Upper lobe of left lung (tissue), 4 donors: ENCODE data around the gene BRI3BP.

Experiments used
- EP300 ChIP-seq, 4 donors: sonication (generic); formaldehyde crosslinking; IDR thresholded peaks; one replicate each; pipeline ENCODE4 v1.5.1; 2017; ENCODE audit warnings: antibody characterized with exemption in 4 of 4, control low read depth in 2 of 4
- TF ChIP-seq, protein P1 (sequence below), 6 experiments: fragments of 450-650 bp in 4 of 6; fragments of 200-600 bp in 2 of 6; sonication (generic) in 2 of 6; IDR thresholded peaks; one replicate each; pipeline ENCODE4 v1.5.1; 2016 to 2019; ENCODE audit warnings: antibody characterized with exemption in 6 of 6

DNA sequence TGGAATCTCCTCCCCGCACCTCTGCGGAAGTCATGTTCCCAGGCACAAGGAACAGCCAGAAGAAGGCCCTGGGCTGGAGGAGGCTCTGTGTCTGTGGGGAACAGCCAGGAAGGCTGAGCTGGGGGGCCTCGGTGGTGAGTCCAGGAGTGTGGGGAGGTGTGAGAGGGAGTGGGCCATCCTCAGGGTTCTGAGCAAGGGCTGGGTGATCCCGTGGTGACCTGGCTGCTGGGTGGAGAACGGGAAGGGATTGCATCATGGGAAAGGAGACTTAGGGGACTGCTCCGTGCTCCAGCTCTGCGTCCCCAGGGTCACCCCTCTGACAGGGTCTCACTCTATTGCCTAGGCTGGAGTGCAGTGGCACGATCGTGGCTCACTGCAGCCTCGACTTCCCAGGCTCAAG lies 85.6 kb downstream of the BRI3BP start:
- TF ChIP-seq, protein P1, sequence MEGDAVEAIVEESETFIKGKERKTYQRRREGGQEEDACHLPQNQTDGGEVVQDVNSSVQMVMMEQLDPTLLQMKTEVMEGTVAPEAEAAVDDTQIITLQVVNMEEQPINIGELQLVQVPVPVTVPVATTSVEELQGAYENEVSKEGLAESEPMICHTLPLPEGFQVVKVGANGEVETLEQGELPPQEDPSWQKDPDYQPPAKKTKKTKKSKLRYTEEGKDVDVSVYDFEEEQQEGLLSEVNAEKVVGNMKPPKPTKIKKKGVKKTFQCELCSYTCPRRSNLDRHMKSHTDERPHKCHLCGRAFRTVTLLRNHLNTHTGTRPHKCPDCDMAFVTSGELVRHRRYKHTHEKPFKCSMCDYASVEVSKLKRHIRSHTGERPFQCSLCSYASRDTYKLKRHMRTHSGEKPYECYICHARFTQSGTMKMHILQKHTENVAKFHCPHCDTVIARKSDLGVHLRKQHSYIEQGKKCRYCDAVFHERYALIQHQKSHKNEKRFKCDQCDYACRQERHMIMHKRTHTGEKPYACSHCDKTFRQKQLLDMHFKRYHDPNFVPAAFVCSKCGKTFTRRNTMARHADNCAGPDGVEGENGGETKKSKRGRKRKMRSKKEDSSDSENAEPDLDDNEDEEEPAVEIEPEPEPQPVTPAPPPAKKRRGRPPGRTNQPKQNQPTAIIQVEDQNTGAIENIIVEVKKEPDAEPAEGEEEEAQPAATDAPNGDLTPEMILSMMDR (IDR thresholded peaks at IDR 0.05) = no peak
- no peak for TF ChIP-seq EP300 (IDR thresholded peaks at IDR 0.05)
